Pons (tissue), 1 donor: ENCODE results near the gene ATP9B.
A peak's percentile ranks its signal among the peaks of the same experiment; 100 is the strongest.
"Not testable (repeated sequence)": the region's sequence is repeated elsewhere in the genome, so short reads cannot be mapped to it uniquely, and the experiment has no call there.

Experiments used
- DNase-seq: peaks from one replicate; pipeline ENCODE4 v3.0.0-alpha.2; 2016; ENCODE audit warnings: low spot score

ATP9B gene

GRCh38 chr18:79071503-79072210 is 2.5 kb downstream of the ATP9B start:
- DNase-seq, result no peak

- not testable (repeated sequence) for DNase-seq
These were observed 3.5 kb downstream of the ATP9B start for GRCh38 chr18:79072655-79073054.

- no peak for DNase-seq
These were observed 8.0 kb downstream of the ATP9B start for GRCh38 chr18:79077181-79077580.

- not testable (repeated sequence) for DNase-seq
These were observed 9.6 kb downstream of the ATP9B start for GRCh38 chr18:79078791-79079190.

- DNase-seq, result no peak
These were observed 23.7 kb downstream of the ATP9B start for GRCh38 chr18:79092874-79093273.

GRCh38 chr18:79093986-79094385 is 24.8 kb downstream of the ATP9B start:
- DNase-seq, result no peak

GRCh38 chr18:79095216-79095615 is 26.0 kb downstream of the ATP9B start:
- no peak for DNase-seq

GRCh38 chr18:79100944-79101343 is 31.8 kb downstream of the ATP9B start:
- DNase-seq, result no peak

- DNase-seq, result no peak
These were observed 33.7 kb downstream of the ATP9B start for GRCh38 chr18:79102886-79103285.

GRCh38 chr18:79104137-79104536 is 34.9 kb downstream of the ATP9B start:
- no peak for DNase-seq

- no peak for DNase-seq
These were observed 36.3 kb downstream of the ATP9B start for GRCh38 chr18:79105455-79105854.

GRCh38 chr18:79106084-79106483 is 36.9 kb downstream of the ATP9B start:
- DNase-seq, result no peak

GRCh38 chr18:79107886-79108285 is 38.7 kb downstream of the ATP9B start:
- DNase-seq, result no peak

- DNase-seq, result peak; percentile 9
These were observed 39.5 kb downstream of the ATP9B start for GRCh38 chr18:79108549-79109215.

GRCh38 chr18:79111483-79111882 is 42.3 kb downstream of the ATP9B start:
- DNase-seq, result no peak

GRCh38 chr18:79117385-79117784 is 48.2 kb downstream of the ATP9B start:
- no peak for DNase-seq

- DNase-seq, result no peak
These were observed 48.6 kb downstream of the ATP9B start for GRCh38 chr18:79117788-79118187.

- no peak for DNase-seq
These were observed 49.6 kb downstream of the ATP9B start for GRCh38 chr18:79118797-79119196.

- no peak for DNase-seq
These were observed 52.7 kb downstream of the ATP9B start for GRCh38 chr18:79121746-79122474.

- no peak for DNase-seq
These were observed 54.8 kb downstream of the ATP9B start for GRCh38 chr18:79123948-79124347.

- no peak for DNase-seq
These were observed 59.9 kb downstream of the ATP9B start for GRCh38 chr18:79129120-79129519.

GRCh38 chr18:79133724-79134123 is 64.5 kb downstream of the ATP9B start:
- peak; percentile 13 for DNase-seq

- DNase-seq, result no peak
These were observed 66.7 kb downstream of the ATP9B start for GRCh38 chr18:79135924-79136323.
